ENCODE measurements around the gene RBM15B.

- no peak for TF ChIP-seq CTCF (IDR thresholded peaks at IDR 0.05; ENCODE audit: insufficient read depth, low read depth, low read length)
- no peak for TF ChIP-seq EZH2 (IDR thresholded peaks at IDR 0.05; ENCODE audit: insufficient read depth, low read length)
These were observed 30.3 kb upstream of the RBM15B start for GRCh38 chr3:51360806-51361205.

Measured in astrocyte (in vitro differentiated cells and primary cell).